Measurements from ENCODE around the gene HOXB8.

DNA sequence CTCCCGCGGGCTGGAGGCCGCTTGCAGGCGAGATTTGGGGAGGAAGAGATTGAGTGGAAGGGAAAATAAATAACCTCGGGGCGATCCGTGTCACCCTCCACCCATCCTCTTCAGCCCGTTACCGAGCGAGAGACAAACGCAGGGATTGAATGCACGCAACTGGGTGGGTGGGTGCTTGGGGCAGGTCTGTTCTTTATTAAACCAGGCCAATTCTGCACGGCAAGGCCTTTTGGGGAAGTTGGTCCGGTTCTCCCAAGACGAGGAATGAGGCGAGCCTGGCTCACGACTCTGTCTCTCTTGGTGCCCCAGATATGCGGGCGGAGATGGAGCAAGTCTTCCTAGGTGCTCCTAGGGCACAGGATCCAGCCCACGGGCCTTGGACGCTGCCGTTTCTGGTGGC, 3.9 kb downstream of the HOXB8 start:
- TF ChIP-seq, protein P1, sequence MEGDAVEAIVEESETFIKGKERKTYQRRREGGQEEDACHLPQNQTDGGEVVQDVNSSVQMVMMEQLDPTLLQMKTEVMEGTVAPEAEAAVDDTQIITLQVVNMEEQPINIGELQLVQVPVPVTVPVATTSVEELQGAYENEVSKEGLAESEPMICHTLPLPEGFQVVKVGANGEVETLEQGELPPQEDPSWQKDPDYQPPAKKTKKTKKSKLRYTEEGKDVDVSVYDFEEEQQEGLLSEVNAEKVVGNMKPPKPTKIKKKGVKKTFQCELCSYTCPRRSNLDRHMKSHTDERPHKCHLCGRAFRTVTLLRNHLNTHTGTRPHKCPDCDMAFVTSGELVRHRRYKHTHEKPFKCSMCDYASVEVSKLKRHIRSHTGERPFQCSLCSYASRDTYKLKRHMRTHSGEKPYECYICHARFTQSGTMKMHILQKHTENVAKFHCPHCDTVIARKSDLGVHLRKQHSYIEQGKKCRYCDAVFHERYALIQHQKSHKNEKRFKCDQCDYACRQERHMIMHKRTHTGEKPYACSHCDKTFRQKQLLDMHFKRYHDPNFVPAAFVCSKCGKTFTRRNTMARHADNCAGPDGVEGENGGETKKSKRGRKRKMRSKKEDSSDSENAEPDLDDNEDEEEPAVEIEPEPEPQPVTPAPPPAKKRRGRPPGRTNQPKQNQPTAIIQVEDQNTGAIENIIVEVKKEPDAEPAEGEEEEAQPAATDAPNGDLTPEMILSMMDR (IDR thresholded peaks at IDR 0.05; ENCODE audit: low read length) = no peak
- TF ChIP-seq EZH2 (optimal IDR thresholded peaks at IDR 0.05; ENCODE audit: low read depth, low read length) (no peak), EZH2phosphoT487 (IDR thresholded peaks at IDR 0.05; ENCODE audit: low read length) (no peak)
